ENCODE measurements around the gene TDRD1.

GRCh38 chr10:114278884-114279191 is 99.7 kb downstream of the TDRD1 start:
- TF ChIP-seq CTCF (IDR thresholded peaks at IDR 0.05), result no peak
- TF ChIP-seq POLR2AphosphoS5 (IDR thresholded peaks at IDR 0.05), result no peak
- TF ChIP-seq POLR2A (IDR thresholded peaks at IDR 0.05), result no peak
- TF ChIP-seq EP300 (IDR thresholded peaks at IDR 0.05), result no peak

Measured in sigmoid colon (tissue), 4 donors.